OCI-LY7 (cell line): ENCODE results near the gene RAPGEF4. TPM values are rescaled to one million over a fixed set of nuclear protein-coding genes. Genes with fewer than 3 reads are reported as not detected.

Experiments
- BruUV-seq: library from RNA; stranded (reverse); fragments of 400-500 nt; replicated peaks from 2 replicates; lab custom pipeline; 2021; lab: Mats Ljungman, UMichigan
- CTCF ChIA-PET: fragments of 300-600 bp; sonication (Branson Sonifier 250); formaldehyde crosslinking; loops from one replicate; lab custom pipeline; 2022; ENCODE audit warnings: antibody characterized with exemption; ENCODE audit not compliant: unreplicated experiment; lab: Charles Lee
- POLR2A ChIA-PET: fragments of 300-600 bp; sonication (Branson Sonifier 250); formaldehyde crosslinking; loops from one replicate; lab custom pipeline; 2022; ENCODE audit warnings: antibody characterized with exemption; lab: Charles Lee
- DNase-seq: peaks from one replicate; pipeline ENCODE4 v3.0.0-alpha.2; 2015; ENCODE audit warnings: low spot score
- H2AFZ ChIP-seq: fragments of 200-600 bp; sonication (generic), shearing (Covaris generic); 2 replicates; pipeline ENCODE4 v1.6.1; 2014; ENCODE audit warnings: mild to moderate bottlenecking, antibody characterized with exemption, low read length, moderate library complexity
- H3K27ac ChIP-seq: fragments of 200-600 bp; sonication (generic); 2 replicates; pipeline ENCODE4 v1.5.1; 2014; ENCODE audit warnings: mixed run types, low read depth, mild to moderate bottlenecking, moderate library complexity, low read length, inconsistent platforms; ENCODE audit not compliant: poor library complexity, severe bottlenecking
- H3K36me3 ChIP-seq: fragments of 200-600 bp; sonication (generic); 2 replicates; pipeline ENCODE4 v1.6.1; 2014; ENCODE audit warnings: mild to moderate bottlenecking, antibody characterized with exemption, low read length, moderate library complexity, mixed read lengths; ENCODE audit not compliant: insufficient read depth
- H3K4me1 ChIP-seq: fragments of 200-600 bp; sonication (generic); 2 replicates; pipeline ENCODE4 v1.5.1; 2014; ENCODE audit warnings: mild to moderate bottlenecking, low read length; ENCODE audit not compliant: insufficient read depth, poor library complexity, severe bottlenecking
- H3K4me2 ChIP-seq: fragments of 200-600 bp; sonication (generic); 2 replicates; pipeline ENCODE4 v1.6.1; 2014; ENCODE audit warnings: mild to moderate bottlenecking, low read length
- H3K4me3 ChIP-seq: fragments of 200-600 bp; sonication (generic); 2 replicates; pipeline ENCODE4 v1.5.1; 2014; ENCODE audit warnings: mild to moderate bottlenecking, low read depth, low read length; ENCODE audit not compliant: poor library complexity, severe bottlenecking
- H3K79me2 ChIP-seq: fragments of 200-600 bp; sonication (generic); 2 replicates; pipeline ENCODE4 v1.6.1; 2016; ENCODE audit warnings: low read depth, mild to moderate bottlenecking, low read length, moderate library complexity, mixed read lengths; ENCODE audit not compliant: insufficient read depth
- H3K9me2 ChIP-seq: fragments of 200-600 bp; sonication (generic); 2 replicates; pipeline ENCODE4 v1.6.1; 2016; ENCODE audit warnings: mild to moderate bottlenecking, low read length, mixed read lengths; ENCODE audit not compliant: insufficient read depth
- H3K9me3 ChIP-seq: fragments of 200-600 bp; sonication (generic); 2 replicates; pipeline ENCODE4 v1.6.1; 2014; ENCODE audit warnings: mild to moderate bottlenecking, mixed run types, low read length, mixed read lengths
- H4K20me1 ChIP-seq: fragments of 200-600 bp; sonication (generic); 2 replicates; pipeline ENCODE4 v1.6.1; 2014; ENCODE audit warnings: mild to moderate bottlenecking, antibody characterized with exemption, low read length, moderate library complexity, mixed read lengths; ENCODE audit not compliant: insufficient read depth
- CTCF ChIP-seq: fragments of 200-600 bp; sonication (generic); conservative IDR thresholded peaks from 2 replicates; pipeline ENCODE4 v1.5.1; 2014; ENCODE audit warnings: mild to moderate bottlenecking, antibody characterized with exemption, low read length, moderate library complexity, mixed read lengths
- EZH2phosphoT487 ChIP-seq: fragments of 200-600 bp; sonication (generic); IDR thresholded peaks from 2 replicates; pipeline ENCODE4 v1.6.1; 2018; ENCODE audit warnings: low read depth, borderline replicate concordance, mild to moderate bottlenecking, mixed run types, antibody characterized with exemption, low read length, moderate library complexity, mixed read lengths
- intact Hi-C: fragments of 100-400 bp; cut with micrococcal nuclease; formaldehyde crosslinking; loops from one replicate; pipeline ENCODE4 v1.10.0; 2022; ENCODE audit not compliant: unreplicated experiment
- total RNA-seq, 2 experiments: library from RNA; depleted of rRNA in 1 of 2; stranded (reverse); fragments of >200 nt in 1 of 2; shearing (Covaris generic) in 1 of 2; gene quantifications; 2 replicates each; pipeline ENCODE4 v1.2.3, GENCODE V29; 2014 to 2022

The RAPGEF4 gene
- total RNA-seq, 2 experiments from 2014 or later: 0.22 to 0.55 TPM

- no peaks in the 10 kb centered on the region for H3K9me3 ChIP-seq
- H3K79me2 ChIP-seq: no peaks in the 10 kb centered on the region
- H3K36me3 ChIP-seq: no peaks in the 10 kb centered on the region
- H3K4me3 ChIP-seq: no peak overlapping the region
- H3K9me2 ChIP-seq: no peaks in the 10 kb centered on the region
- intact Hi-C loops: loop anchor here (5.0 kb wide), 1 partner anchor 852 kb away; no protein-coding TSS in a partner anchor
- no TSS peak for BruUV-seq
- H3K4me1 ChIP-seq: no peaks in the 10 kb centered on the region
- POLR2A ChIA-PET: no interaction called here
- no peaks in the 10 kb centered on the region for H4K20me1 ChIP-seq
- TF ChIP-seq CTCF: no peak
- H2AFZ ChIP-seq: no peak overlapping the region
- H3K27ac ChIP-seq: no peak overlapping the region
- H3K4me2 ChIP-seq: no peak overlapping the region
- CTCF ChIA-PET: no interaction called here
- DNase-seq: no peak
These were observed 239.1 kb downstream of the RAPGEF4 start for GRCh38 chr2:172974762-172975161.

GRCh38 chr2:172976116-172976515, 240.5 kb downstream of the RAPGEF4 start:
- no peaks in the 10 kb centered on the region for H3K9me3 ChIP-seq
- BruUV-seq: no TSS peak
- intact Hi-C loops: no loop called here

GRCh38 chr2:172976816-172977215, 241.2 kb downstream of the RAPGEF4 start:
- no peak overlapping the region for H3K4me3 ChIP-seq
- H4K20me1 ChIP-seq: no peaks in the 10 kb centered on the region
- no TSS peak for BruUV-seq
- H3K27ac ChIP-seq: no peak overlapping the region
- H3K9me3 ChIP-seq: no peaks in the 10 kb centered on the region
- H2AFZ ChIP-seq: no peak overlapping the region
- H3K4me2 ChIP-seq: no peak overlapping the region
- CTCF ChIA-PET: no interaction called here
- H3K36me3 ChIP-seq: no peaks in the 10 kb centered on the region
- no peak for DNase-seq
- H3K4me1 ChIP-seq: no peaks in the 10 kb centered on the region
- POLR2A ChIA-PET: no interaction called here
- no peaks in the 10 kb centered on the region for H3K9me2 ChIP-seq
- no peak for TF ChIP-seq CTCF
- no peak for TF ChIP-seq EZH2phosphoT487
- intact Hi-C loops: no loop called here
- H3K79me2 ChIP-seq: no peaks in the 10 kb centered on the region

More at GRCh38 chr2:172976116-172976515, 240.5 kb downstream of the RAPGEF4 start:
- Histone ChIP-seq H3K4me2 (no peak overlapping the region), H3K4me1 (no peaks in the 10 kb centered on the region), H2AFZ (no peak overlapping the region), H4K20me1 (no peaks in the 10 kb centered on the region), H3K9me2 (no peaks in the 10 kb centered on the region), H3K27ac (no peak overlapping the region), H3K36me3 (no peaks in the 10 kb centered on the region), H3K4me3 (no peak overlapping the region), H3K79me2 (no peaks in the 10 kb centered on the region)
- TF ChIP-seq CTCF (no peak), EZH2phosphoT487 (no peak)
- ChIA-PET CTCF (no interaction called here), POLR2A (interaction anchor here (0.9 kb wide), 1 partner anchor 32 kb away, joined by 3 read pairs; no protein-coding TSS in a partner anchor)
- no peak for DNase-seq
